Endothelial cell (in vitro differentiated cells): ENCODE data around the gene AP5B1. TPM values are rescaled to one million over a fixed set of nuclear protein-coding genes. Genes with fewer than 3 reads are reported as not detected.

Source experiments
- DNase-seq: peaks from one replicate; pipeline ENCODE4 v3.0.0; 2021; ENCODE audit warnings: low spot score
- H3K27ac Mint-ChIP-seq: one replicate; pipeline ENCODE4 v1.8.0; 2021; ENCODE audit warnings: mixed read lengths, inconsistent platforms; ENCODE audit not compliant: unreplicated experiment
- H3K27me3 Mint-ChIP-seq: one replicate; pipeline ENCODE4 v1.8.0; 2021; ENCODE audit warnings: mild to moderate bottlenecking, moderate library complexity, mixed read lengths, inconsistent platforms; ENCODE audit not compliant: unreplicated experiment
- H3K36me3 Mint-ChIP-seq: one replicate; pipeline ENCODE4 v1.8.0; 2021; ENCODE audit warnings: mild to moderate bottlenecking, low read depth, mixed read lengths, inconsistent platforms; ENCODE audit not compliant: unreplicated experiment
- H3K4me1 Mint-ChIP-seq: one replicate; pipeline ENCODE4 v1.8.0; 2021; ENCODE audit warnings: mild to moderate bottlenecking, mixed read lengths, inconsistent platforms; ENCODE audit not compliant: unreplicated experiment
- H3K4me3 Mint-ChIP-seq: one replicate; pipeline ENCODE4 v1.8.0; 2021; ENCODE audit warnings: mild to moderate bottlenecking, mixed read lengths, inconsistent platforms; ENCODE audit not compliant: unreplicated experiment
- H3K9me3 Mint-ChIP-seq: one replicate; pipeline ENCODE4 v1.8.0; 2021; ENCODE audit warnings: mixed read lengths, inconsistent platforms; ENCODE audit not compliant: unreplicated experiment
- total RNA-seq: library from RNA; stranded (reverse); fragmentation: NEBNext Ultra II Directional; extraction: Animal tissue kit (Norgen Biotek cat#: 25700); gene quantifications from one replicate; pipeline ENCODE4 v1.2.1, GENCODE V29; 2021; ENCODE audit not compliant: unreplicated experiment
- TF ChIP-seq, protein P1 (sequence below): fragments of 200-600 bp; sonication (generic); IDR thresholded peaks from one replicate; pipeline ENCODE4 v1.5.0; 2021; ENCODE audit warnings: antibody characterized with exemption; ENCODE audit not compliant: unreplicated experiment

Gene AP5B1
- total RNA-seq, 1 donor from 2014 or later: 3.4 TPM

DNA sequence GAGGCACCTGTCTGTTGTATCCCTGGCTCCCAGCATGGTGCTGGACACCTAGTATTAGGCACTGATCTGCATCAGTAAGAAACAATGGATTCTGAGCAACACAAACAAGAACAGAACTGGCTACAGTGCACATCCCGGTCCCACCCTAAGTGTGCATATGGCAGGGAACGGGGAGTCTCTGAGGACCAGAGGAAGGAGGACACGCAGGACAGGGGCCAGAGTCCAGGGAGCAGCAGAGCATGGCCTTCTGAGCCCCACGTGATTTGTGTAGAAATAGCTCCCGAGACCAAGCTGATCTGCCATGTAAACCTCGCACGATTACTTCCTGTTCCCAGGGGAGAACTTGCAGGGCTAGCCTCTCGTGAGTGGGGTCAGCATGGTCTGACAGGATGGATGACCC lies 40.3 kb upstream of the AP5B1 start:
- H3K36me3 Mint-ChIP-seq: no peaks in the 10 kb centered on the region
- no peak overlapping the region for H3K27ac Mint-ChIP-seq
- no peaks in the 10 kb centered on the region for H3K4me1 Mint-ChIP-seq

DNA sequence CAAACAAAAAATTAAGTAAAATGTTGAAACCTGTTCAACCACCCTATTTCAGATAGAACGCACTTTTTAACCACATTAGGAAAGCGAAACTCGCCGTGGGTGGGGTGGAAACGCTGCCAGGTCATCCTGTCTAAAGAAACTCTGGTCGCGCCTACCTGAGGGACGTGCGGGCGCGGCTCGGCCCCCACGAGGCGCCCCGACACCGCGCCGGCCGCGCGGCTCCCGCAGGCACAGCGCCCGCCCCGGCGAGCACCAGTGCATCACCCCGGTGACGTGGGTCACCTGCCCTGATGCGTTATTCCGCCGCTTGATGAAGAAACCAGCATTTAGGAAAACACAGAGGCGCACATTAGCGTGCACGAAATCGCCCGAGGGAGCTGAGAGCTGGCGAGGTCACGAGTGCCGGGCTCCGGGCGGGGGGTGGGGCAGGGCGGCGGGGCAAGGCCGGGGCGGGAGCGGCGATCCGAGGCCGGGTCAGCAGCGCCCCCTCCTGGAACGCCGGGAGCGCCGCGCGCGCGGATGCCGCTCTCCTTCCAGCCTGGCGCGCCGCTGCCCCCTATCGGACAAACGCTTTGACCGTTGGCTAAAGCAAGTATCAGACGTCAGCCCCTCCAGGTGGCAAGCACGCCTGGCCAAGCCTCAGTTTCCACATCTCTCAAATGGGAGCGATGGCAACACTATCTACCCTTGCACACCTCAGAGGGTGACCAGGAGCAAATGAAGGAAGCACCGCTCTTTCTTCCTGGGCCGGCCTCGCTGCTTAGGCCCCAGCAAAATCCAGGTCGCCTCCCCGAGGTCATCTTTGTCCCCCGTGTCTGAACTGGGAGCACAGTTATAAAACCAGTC lies 37.3 kb upstream of the AP5B1 start:
- Mint-ChIP-seq H3K36me3 (no peaks in the 10 kb centered on the region), H3K4me3 (peak overlapping the region; percentile 82), H3K4me1 (no peaks in the 10 kb centered on the region), H3K27me3 (no peaks in the 10 kb centered on the region), H3K9me3 (no peaks in the 10 kb centered on the region), H3K27ac (no peak overlapping the region)
- TF ChIP-seq, protein P1, sequence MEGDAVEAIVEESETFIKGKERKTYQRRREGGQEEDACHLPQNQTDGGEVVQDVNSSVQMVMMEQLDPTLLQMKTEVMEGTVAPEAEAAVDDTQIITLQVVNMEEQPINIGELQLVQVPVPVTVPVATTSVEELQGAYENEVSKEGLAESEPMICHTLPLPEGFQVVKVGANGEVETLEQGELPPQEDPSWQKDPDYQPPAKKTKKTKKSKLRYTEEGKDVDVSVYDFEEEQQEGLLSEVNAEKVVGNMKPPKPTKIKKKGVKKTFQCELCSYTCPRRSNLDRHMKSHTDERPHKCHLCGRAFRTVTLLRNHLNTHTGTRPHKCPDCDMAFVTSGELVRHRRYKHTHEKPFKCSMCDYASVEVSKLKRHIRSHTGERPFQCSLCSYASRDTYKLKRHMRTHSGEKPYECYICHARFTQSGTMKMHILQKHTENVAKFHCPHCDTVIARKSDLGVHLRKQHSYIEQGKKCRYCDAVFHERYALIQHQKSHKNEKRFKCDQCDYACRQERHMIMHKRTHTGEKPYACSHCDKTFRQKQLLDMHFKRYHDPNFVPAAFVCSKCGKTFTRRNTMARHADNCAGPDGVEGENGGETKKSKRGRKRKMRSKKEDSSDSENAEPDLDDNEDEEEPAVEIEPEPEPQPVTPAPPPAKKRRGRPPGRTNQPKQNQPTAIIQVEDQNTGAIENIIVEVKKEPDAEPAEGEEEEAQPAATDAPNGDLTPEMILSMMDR: peak; percentile 100
- DNase-seq: peak; percentile 99

More for the DNA sequence above, 40.3 kb upstream of the AP5B1 start:
- DNase-seq: no peak
- H3K4me3 Mint-ChIP-seq: no peak overlapping the region
- H3K27me3 Mint-ChIP-seq: no peaks in the 10 kb centered on the region
- TF ChIP-seq, protein P1: no peak
- no peaks in the 10 kb centered on the region for H3K9me3 Mint-ChIP-seq

DNA sequence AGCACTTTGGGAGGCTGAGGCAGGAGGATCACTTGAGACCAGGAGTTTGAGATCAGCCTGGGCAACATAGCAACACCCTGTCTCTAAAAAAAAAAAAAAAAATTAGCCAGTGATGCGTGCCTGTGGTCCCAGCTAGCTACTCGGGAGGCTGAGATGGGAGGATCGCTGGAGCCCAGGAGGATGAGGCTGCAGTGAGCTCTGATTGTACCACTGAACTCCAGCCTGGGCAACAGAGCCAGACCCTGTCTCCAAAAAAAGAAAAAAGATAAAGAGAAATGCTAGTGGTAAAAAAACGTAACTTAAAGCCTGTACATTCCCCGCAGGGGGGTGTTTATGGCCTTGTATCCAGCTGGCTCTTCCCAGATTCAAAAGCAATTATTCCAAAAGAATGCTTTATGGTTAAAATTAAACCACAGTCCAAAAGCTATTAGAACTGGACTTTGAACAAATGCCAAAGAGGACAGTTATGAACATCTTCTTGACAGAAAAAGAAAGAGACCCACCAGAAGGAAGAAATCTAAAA lies 36.6 kb upstream of the AP5B1 start:
- Mint-ChIP-seq H3K36me3 (no peaks in the 10 kb centered on the region), H3K27ac (no peak overlapping the region), H3K27me3 (peaks cover 3% of the 10 kb centered on the region), H3K9me3 (no peaks in the 10 kb centered on the region), H3K4me1 (no peaks in the 10 kb centered on the region), H3K4me3 (peak overlapping the region; percentile 82)
- no peak for DNase-seq
- TF ChIP-seq, protein P1: no peak

DNA sequence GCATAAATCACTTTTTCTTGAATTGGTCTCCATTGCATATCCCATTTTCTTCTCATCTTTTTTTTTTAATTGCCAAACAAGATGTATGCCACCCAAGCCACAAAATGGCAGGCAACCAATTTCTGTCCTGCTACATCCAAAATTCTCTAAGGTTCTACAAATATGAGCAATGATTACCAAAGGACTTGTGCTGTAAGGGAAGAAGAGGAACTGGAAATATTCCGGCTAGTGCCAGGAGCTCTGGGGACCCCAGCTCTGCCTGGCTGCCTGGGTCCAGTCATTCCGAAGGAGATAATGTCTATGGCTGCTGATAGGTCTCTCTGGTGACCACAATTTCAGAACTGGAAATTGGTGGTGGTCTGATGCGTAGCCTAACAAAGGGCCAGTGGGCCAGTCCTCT lies 35.9 kb upstream of the AP5B1 start:
- TF ChIP-seq, protein P1: no peak
- Mint-ChIP-seq H3K4me1 (no peaks in the 10 kb centered on the region), H3K27me3 (peaks cover 3% of the 10 kb centered on the region), H3K9me3 (no peaks in the 10 kb centered on the region), H3K4me3 (no peak overlapping the region), H3K27ac (no peak overlapping the region), H3K36me3 (no peaks in the 10 kb centered on the region)
- DNase-seq: no peak

DNA sequence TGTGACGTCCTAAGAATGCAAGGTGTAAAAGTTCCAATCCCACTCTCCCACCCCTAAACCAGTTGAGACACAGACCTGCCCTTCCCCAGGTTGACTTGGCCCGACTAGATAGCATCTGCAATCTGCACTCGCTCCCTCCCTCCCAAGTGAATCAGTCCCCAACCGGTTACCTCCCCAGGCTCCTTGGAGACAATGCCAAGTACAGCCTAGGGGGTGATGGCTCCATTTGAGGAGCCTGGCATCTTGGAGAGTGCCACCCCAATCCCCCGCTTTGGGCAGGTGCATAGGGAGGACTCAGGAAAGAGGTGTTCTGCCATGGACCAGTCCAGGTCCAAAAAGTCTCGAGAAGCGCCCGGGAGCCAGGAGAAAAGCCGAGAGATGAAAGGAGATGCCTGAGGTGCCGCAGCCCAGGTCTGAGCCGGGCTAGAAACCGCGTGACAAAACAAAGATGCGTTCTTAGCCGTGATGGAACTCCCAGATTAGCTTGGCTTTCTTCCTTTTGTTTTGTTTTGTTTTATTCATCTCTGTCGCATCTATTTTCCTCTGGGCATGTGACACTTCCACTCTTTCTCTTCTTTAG lies 34.3 kb upstream of the AP5B1 start:
- TF ChIP-seq, protein P1: no peak
- H3K9me3 Mint-ChIP-seq: no peaks in the 10 kb centered on the region
- no peak overlapping the region for H3K27ac Mint-ChIP-seq
- no peaks in the 10 kb centered on the region for H3K36me3 Mint-ChIP-seq
- peaks cover 6% of the 10 kb centered on the region for H3K27me3 Mint-ChIP-seq
- H3K4me3 Mint-ChIP-seq: no peak overlapping the region
- no peak for DNase-seq
- H3K4me1 Mint-ChIP-seq: no peaks in the 10 kb centered on the region
